A549 (cell line): ENCODE measurements around the gene ARID3A. TPM values are rescaled to one million over a fixed set of nuclear protein-coding genes. Genes with fewer than 3 reads are reported as not detected.

ENCODE experiments used
- ATAC-seq, 2 experiments: fragments of 200-7000 bp in 1 of 2; fragments of >200 bp in 1 of 2; cut with Nextera tagmentation in 1 of 2; cut with Tn5 transposase in 1 of 2; 3 replicates each; pipeline versions ENCODE4 v1.8.0 to v1.9.1; 2018 to 2020; ENCODE audit warnings: mild to moderate bottlenecking in 1 of 2, moderate library complexity in 1 of 2
- CTCF ChIA-PET: fragments of 300-600 bp; sonication (Branson Sonifier 250); formaldehyde crosslinking; extraction: SDS; loops from one replicate; lab custom pipeline; 2021; ENCODE audit warnings: antibody characterized with exemption, inconsistent platforms; lab: Yijun Ruan, JAX
- POLR2A ChIA-PET: fragments of 350-600 bp; formaldehyde crosslinking; extraction: SDS; loops from one replicate; lab custom pipeline; 2021; ENCODE audit warnings: antibody characterized with exemption, inconsistent platforms; lab: Yijun Ruan, JAX
- DNase-seq, 2 experiments: peaks; one replicate each; pipeline versions ENCODE4 v3.0.0 to v3.0.0-alpha.2; 2011 to 2016; ENCODE audit warnings: low read depth in 1 of 2, low spot score in 1 of 2
- FAIRE-seq: peaks from 2 replicates; lab custom pipeline; 2011; peaks lifted over from hg19 to GRCh38; lab: Jason Lieb, UNC
- H3K27ac ChIP-seq, 2 experiments: fragments of >200 bp; sonication (Bioruptor Twin); formaldehyde crosslinking; 3 replicates each; pipeline ENCODE4 v1.5.1; 2016 to 2017
- H3K4me1 ChIP-seq: fragments of >200 bp; sonication (Bioruptor Twin); formaldehyde crosslinking; 3 replicates; pipeline ENCODE4 v1.6.1; 2016
- H3K4me2 ChIP-seq: fragments of >200 bp; sonication (Bioruptor Twin); formaldehyde crosslinking; 3 replicates; pipeline ENCODE4 v1.6.1; 2016
- H3K4me3 ChIP-seq: fragments of >200 bp; sonication (Bioruptor Twin); formaldehyde crosslinking; 3 replicates; pipeline ENCODE4 v1.5.1; 2016
- H3K9me3 ChIP-seq: fragments of >200 bp; sonication (Bioruptor Twin); formaldehyde crosslinking; 3 replicates; pipeline ENCODE4 v1.6.1; 2016
- BHLHE40 ChIP-seq: IDR thresholded peaks from 2 replicates; pipeline ENCODE4 v1.6.1; 2012; ENCODE audit warnings: low read depth, low read length, inconsistent platforms
- CHD4 ChIP-seq: fragments of 200-600 bp; sonication (generic); IDR thresholded peaks from 2 replicates; pipeline ENCODE4 v1.6.1; 2016; ENCODE audit warnings: antibody characterized with exemption, mild to moderate bottlenecking, borderline replicate concordance
- E2F6 ChIP-seq: IDR thresholded peaks from 2 replicates; pipeline ENCODE4 v1.6.1; 2012; ENCODE audit warnings: low read depth, borderline replicate concordance
- ELK1 ChIP-seq: fragments of 150-350 bp; IDR thresholded peaks from 2 replicates; pipeline ENCODE4 v1.6.1; 2014; ENCODE audit warnings: low read depth, mild to moderate bottlenecking, low read length
- EP300 ChIP-seq, 2 experiments: fragments of >200 bp; sonication (Bioruptor Twin); formaldehyde crosslinking; IDR thresholded peaks; 2 replicates in 1 of 2; 3 replicates in 1 of 2; pipeline ENCODE4 v1.6.1; 2016 to 2017
- FOSL2 ChIP-seq, 2 experiments: fragments of 450-650 bp in 1 of 2; fragments of >200 bp in 1 of 2; sonication (Bioruptor Twin) in 1 of 2; formaldehyde crosslinking; IDR thresholded peaks; 2 replicates each; pipeline versions ENCODE4 v1.5.0 to v1.6.1; 2016 to 2020; ENCODE audit warnings: mild to moderate bottlenecking in 1 of 2, moderate library complexity in 1 of 2
- HDAC2 ChIP-seq: fragments of 200-600 bp; sonication (generic); IDR thresholded peaks from 2 replicates; pipeline ENCODE4 v1.6.1; 2016
- HES2 ChIP-seq: fragments of >200 bp; sonication (Bioruptor Twin); formaldehyde crosslinking; IDR thresholded peaks from 2 replicates; pipeline ENCODE4 v1.6.1; 2016
- HEYL ChIP-seq: fragments of 250-450 bp; sonication (Bioruptor Pico); IDR thresholded peaks from 2 replicates; pipeline ENCODE4 v1.8.0; 2021; ENCODE audit warnings: mild to moderate bottlenecking, moderate library complexity
- HOXB5 ChIP-seq: fragments of 250-450 bp; sonication (Bioruptor Pico); IDR thresholded peaks from 2 replicates; pipeline ENCODE4 v1.5.0; 2020; ENCODE audit warnings: mild to moderate bottlenecking, moderate library complexity
- JUNB ChIP-seq: fragments of >200 bp; sonication (Bioruptor Twin); formaldehyde crosslinking; IDR thresholded peaks from 2 replicates; pipeline ENCODE4 v1.6.1; 2016
- KDM1A ChIP-seq: fragments of 200-600 bp; sonication (generic); IDR thresholded peaks from 2 replicates; pipeline ENCODE4 v1.6.1; 2016; ENCODE audit warnings: low read depth, mild to moderate bottlenecking
- KDM5A ChIP-seq: fragments of 200-600 bp; sonication (generic); IDR thresholded peaks from 2 replicates; pipeline ENCODE4 v1.6.1; 2016; ENCODE audit warnings: antibody characterized with exemption, mild to moderate bottlenecking
- MAX ChIP-seq: IDR thresholded peaks from 2 replicates; pipeline ENCODE4 v1.6.1; 2012
- MAZ ChIP-seq: fragments of 150-350 bp; IDR thresholded peaks from 2 replicates; pipeline ENCODE4 v1.6.1; 2014; ENCODE audit warnings: antibody characterized with exemption, low read depth, low read length, borderline replicate concordance
- MYC ChIP-seq: IDR thresholded peaks from 2 replicates; pipeline ENCODE4 v1.6.1; 2012; ENCODE audit warnings: mild to moderate bottlenecking, inconsistent platforms, low read length, improper control_type of control experiment, borderline replicate concordance
- NFE2L2 ChIP-seq: fragments of 150-350 bp; conservative IDR thresholded peaks from 2 replicates; pipeline ENCODE4 v1.6.1; 2014; ENCODE audit warnings: low read length
- PHF8 ChIP-seq: fragments of 200-600 bp; sonication (generic); IDR thresholded peaks from 2 replicates; pipeline ENCODE4 v1.6.1; 2016; ENCODE audit warnings: low read depth, mild to moderate bottlenecking, antibody characterized with exemption, moderate library complexity, borderline replicate concordance
- POLR2A ChIP-seq: IDR thresholded peaks from 2 replicates; pipeline ENCODE4 v1.6.1; 2012; ENCODE audit warnings: mild to moderate bottlenecking, low read length
- POLR2AphosphoS2 ChIP-seq: conservative IDR thresholded peaks from 2 replicates; pipeline ENCODE4 v1.6.1; 2012; ENCODE audit warnings: low read length, improper control_type of control experiment, inconsistent platforms
- RAD21 ChIP-seq, 2 experiments: fragments of >200 bp in 1 of 2; sonication (Bioruptor Twin) in 1 of 2; formaldehyde crosslinking in 1 of 2; IDR thresholded peaks in 1 of 2; conservative IDR thresholded peaks in 1 of 2; 2 replicates in 1 of 2; 3 replicates in 1 of 2; pipeline ENCODE4 v1.6.1; 2012 to 2018; ENCODE audit warnings: inconsistent platforms in 1 of 2
- RCOR1 ChIP-seq: fragments of 150-350 bp; IDR thresholded peaks from 2 replicates; pipeline ENCODE4 v1.6.1; 2014; ENCODE audit warnings: antibody characterized with exemption, low read length, low read depth
- RFX5 ChIP-seq: fragments of 450-650 bp; IDR thresholded peaks from 2 replicates; pipeline ENCODE4 v1.7.1; 2014; ENCODE audit warnings: antibody characterized with exemption, mild to moderate bottlenecking, moderate library complexity
- SREBF2 ChIP-seq: fragments of 450-650 bp; IDR thresholded peaks from 2 replicates; pipeline ENCODE4 v1.6.1; 2014; ENCODE audit warnings: mild to moderate bottlenecking, moderate library complexity
- TP53 ChIP-seq: fragments of 250-450 bp; sonication (Bioruptor Pico); IDR thresholded peaks from 2 replicates; pipeline ENCODE4 v1.5.0; 2021; ENCODE audit warnings: mild to moderate bottlenecking, moderate library complexity
- WGBS: methylation state at CpG from one replicate; pipeline ENCODE4 v1.1.6; 2017; ENCODE audit errors: missing lambda C conversion rate; 5-methylcytosine and 5-hydroxymethylcytosine counted together
- polyA plus RNA-seq, 4 experiments: library from polyadenylated mRNA; depleted of rRNA in 3 of 4; stranded (reverse); fragments of >200 nt; fragmentation: RNase III in 1 of 4; extraction: RNeasy Plus Mini Kit Qiagen cat#74134 plus additional on column Dnase treatment in 1 of 4; gene quantifications; 2 replicates in 3 of 4; 3 replicates in 1 of 4; pipeline ENCODE4 v1.2.3, GENCODE V29; 2011 to 2017

ARID3A gene
- polyA plus RNA-seq, 2 of the 4 experiments (the other 2 are of a cell fraction) = 3.3 to 6.1 TPM

- TF ChIP-seq E2F6 = no peak
- TF ChIP-seq CHD4 = no peak
- TF ChIP-seq HOXB5 = no peak
- TF ChIP-seq RAD21 (conservative IDR thresholded peaks at IDR 0.05 in 1 of 2, IDR thresholded peaks at IDR 0.05 in 1 of 2) = no peak
- no peak for TF ChIP-seq FOSL2 (IDR thresholded peaks at IDR 0.05)
- TF ChIP-seq FOSL2 (CRISPR knock-in tag; IDR thresholded peaks at IDR 0.05) = no peak
- no peak for TF ChIP-seq POLR2A
- no peak for TF ChIP-seq NFE2L2
These were observed 26.3 kb upstream of the ARID3A start (continued) for GRCh38 chr19:899336-900042.

GRCh38 chr19:900043-900301 lies 25.9 kb upstream of the ARID3A start:
- TF ChIP-seq RFX5 (no peak), PHF8 (no peak), FOSL2 (IDR thresholded peaks at IDR 0.05) (no peak), FOSL2 (CRISPR knock-in tag; IDR thresholded peaks at IDR 0.05) (no peak), JUNB (no peak), SREBF2 (no peak), MAZ (no peak), HEYL (CRISPR knock-in tag) (no peak), KDM1A (no peak), HES2 (no peak), E2F6 (no peak), EP300 (IDR thresholded peaks at IDR 0.05) (no peak), MYC (no peak), POLR2AphosphoS2 (no peak), RCOR1 (no peak), MAX (no peak), BHLHE40 (no peak), ELK1 (no peak), TP53 (no peak), KDM5A (no peak), HDAC2 (no peak)
- TF ChIP-seq, all 56 proteins: peak for 0
- POLR2A ChIA-PET = no interaction called here
- no peak for DNase-seq
- CTCF ChIA-PET = no interaction called here
- Histone ChIP-seq H3K27ac (peak overlapping the region in 1 of 2 experiments; percentile 20; a peak in 1 of 6 replicates), H3K9me3 (no peaks in the 10 kb centered on the region), H3K4me1 (peaks cover 5% of the 10 kb centered on the region; the same call in 1 of the 3 replicates), H3K4me2 (no peak overlapping the region), H3K4me3 (no peak overlapping the region)
- no peak for FAIRE-seq
- WGBS = 84% methylated on average over 15 of the region's 15 CpGs
- peak; percentile 4 to 33; a peak in 3 of 6 replicates for ATAC-seq
